Fibroblast of lung (primary cell): ENCODE results near the gene ARID4A. TPM values are rescaled to one million over a fixed set of nuclear protein-coding genes. Genes with fewer than 3 reads are reported as not detected.

Experiments
- DNase-seq, 2 donors: peaks; one replicate each; pipeline versions ENCODE4 v3.0.0 to v3.0.0-alpha.2; 2010; ENCODE audit warnings: low read depth in 2 of 2
- H2AFZ ChIP-seq: 2 replicates; pipeline ENCODE4 v1.5.1; 2012; ENCODE audit warnings: low read length, control low read depth, inconsistent platforms
- H3K27ac ChIP-seq: 2 replicates; pipeline ENCODE4 v1.5.1; 2011; ENCODE audit warnings: low read length, control low read depth; ENCODE audit not compliant: insufficient read depth
- H3K27me3 ChIP-seq: 2 replicates; pipeline ENCODE4 v1.5.1; 2011; ENCODE audit warnings: mild to moderate bottlenecking, low read length; ENCODE audit not compliant: control insufficient read depth, insufficient read depth
- H3K36me3 ChIP-seq: 2 replicates; pipeline ENCODE4 v1.5.1; 2011; ENCODE audit warnings: low read length; ENCODE audit not compliant: control insufficient read depth, insufficient read depth
- H3K4me1 ChIP-seq: 2 replicates; pipeline ENCODE4 v1.5.1; 2011; ENCODE audit warnings: low read length; ENCODE audit not compliant: control insufficient read depth, insufficient read depth; ENCODE audit errors: extremely low read depth
- H3K4me2 ChIP-seq: 2 replicates; pipeline ENCODE4 v1.5.1; 2011; ENCODE audit warnings: low read length, control low read depth; ENCODE audit not compliant: insufficient read depth; ENCODE audit errors: extremely low read depth
- H3K4me3 ChIP-seq, 4 experiments: fragments of 200-600 bp in 1 of 4; sonication (generic) in 1 of 4; replicated peaks in 1 of 4; 2 replicates each; pipeline ENCODE4 v1.5.1; 2011 to 2016; ENCODE audit warnings: low read length in 4 of 4, low read depth in 3 of 4, mild to moderate bottlenecking in 3 of 4, control low read depth in 2 of 4, inconsistent platforms in 1 of 4, mixed read lengths in 1 of 4; ENCODE audit not compliant: insufficient read depth in 1 of 4; ENCODE audit errors: control extremely low read depth in 1 of 4
- H3K79me2 ChIP-seq: 2 replicates; pipeline ENCODE4 v1.5.1; 2012; ENCODE audit warnings: mild to moderate bottlenecking, low read length, inconsistent platforms; ENCODE audit not compliant: control insufficient read depth, insufficient read depth
- H3K9ac ChIP-seq: 2 replicates; pipeline ENCODE4 v1.5.1; 2011; ENCODE audit warnings: mild to moderate bottlenecking, low read length, control low read depth; ENCODE audit not compliant: insufficient read depth
- H3K9me3 ChIP-seq: 2 replicates; pipeline ENCODE4 v1.5.1; 2012; ENCODE audit warnings: low read depth, low read length; ENCODE audit not compliant: control insufficient read depth, insufficient read depth
- H4K20me1 ChIP-seq: 2 replicates; pipeline ENCODE4 v1.5.1; 2011; ENCODE audit warnings: low read length; ENCODE audit not compliant: control insufficient read depth, insufficient read depth; ENCODE audit errors: extremely low read depth
- EZH2 ChIP-seq: IDR thresholded peaks from 2 replicates; pipeline ENCODE4 v1.5.1; 2012; ENCODE audit warnings: low read length, control low read depth, mild to moderate bottlenecking; ENCODE audit errors: missing control alignments
- polyA plus RNA-seq, 2 donors: library from polyadenylated mRNA; depleted of rRNA in 1 of 2; stranded (reverse) in 1 of 2; unstranded in 1 of 2; fragments of >200 nt; gene quantifications; 2 replicates each; pipeline ENCODE4 v1.2.1, GENCODE V29; 2011 to 2012; ENCODE audit warnings: missing spikeins in 1 of 2
- total RNA-seq: library from RNA; depleted of rRNA; stranded (reverse); fragments of >200 nt; gene quantifications from 2 replicates; pipeline ENCODE4 v1.2.1, GENCODE V29; 2014
- TF ChIP-seq, protein P1 (sequence below), 2 donors: IDR thresholded peaks in 1 of 2; conservative IDR thresholded peaks in 1 of 2; 1 replicate in 1 of 2; 2 replicates in 1 of 2; pipeline ENCODE4 v1.5.1; 2011 to 2012; ENCODE audit warnings: low read length in 2 of 2, control low read depth in 1 of 2, inconsistent platforms in 1 of 2, low read depth in 1 of 2, mild to moderate bottlenecking in 1 of 2

Gene ARID4A
- total and polyA plus RNA-seq, 2 donors (not counting 1 experiment from before 2014, with no cell fraction given) = 12.1 to 12.2 TPM

DNA sequence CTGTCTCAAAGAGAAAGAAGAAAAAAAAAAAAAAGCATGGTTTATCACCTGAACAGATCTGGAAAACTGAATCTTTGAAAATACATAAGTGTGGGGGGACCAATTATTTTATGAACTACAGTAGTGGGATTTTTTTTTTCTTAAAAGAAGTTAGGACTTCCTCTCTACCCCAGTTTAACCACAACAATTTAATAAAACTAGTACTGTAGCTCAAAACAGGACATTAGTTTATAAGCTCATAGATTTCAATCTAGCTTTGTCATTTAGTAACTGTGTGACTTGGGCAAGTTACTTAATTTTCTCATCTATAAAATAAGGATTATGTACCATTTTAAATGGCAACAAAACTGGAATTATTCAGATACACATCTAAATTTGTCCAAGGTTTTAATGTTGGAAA lies 23.5 kb upstream of the ARID4A start:
- no peaks in the 10 kb centered on the region for H3K9me3 ChIP-seq
- H3K4me3 ChIP-seq = no peak overlapping the region
- H3K36me3 ChIP-seq = peaks cover 4% of the 10 kb centered on the region
- no peak for DNase-seq
- H3K9ac ChIP-seq = no peak overlapping the region
- no peaks in the 10 kb centered on the region for H3K4me1 ChIP-seq
- H3K4me2 ChIP-seq = no peak overlapping the region
- peaks cover 50% of the 10 kb centered on the region for H3K79me2 ChIP-seq
- no peaks in the 10 kb centered on the region for H4K20me1 ChIP-seq
- no peaks in the 10 kb centered on the region for H3K27me3 ChIP-seq
- TF ChIP-seq EZH2 = no peak
- TF ChIP-seq, protein P1, sequence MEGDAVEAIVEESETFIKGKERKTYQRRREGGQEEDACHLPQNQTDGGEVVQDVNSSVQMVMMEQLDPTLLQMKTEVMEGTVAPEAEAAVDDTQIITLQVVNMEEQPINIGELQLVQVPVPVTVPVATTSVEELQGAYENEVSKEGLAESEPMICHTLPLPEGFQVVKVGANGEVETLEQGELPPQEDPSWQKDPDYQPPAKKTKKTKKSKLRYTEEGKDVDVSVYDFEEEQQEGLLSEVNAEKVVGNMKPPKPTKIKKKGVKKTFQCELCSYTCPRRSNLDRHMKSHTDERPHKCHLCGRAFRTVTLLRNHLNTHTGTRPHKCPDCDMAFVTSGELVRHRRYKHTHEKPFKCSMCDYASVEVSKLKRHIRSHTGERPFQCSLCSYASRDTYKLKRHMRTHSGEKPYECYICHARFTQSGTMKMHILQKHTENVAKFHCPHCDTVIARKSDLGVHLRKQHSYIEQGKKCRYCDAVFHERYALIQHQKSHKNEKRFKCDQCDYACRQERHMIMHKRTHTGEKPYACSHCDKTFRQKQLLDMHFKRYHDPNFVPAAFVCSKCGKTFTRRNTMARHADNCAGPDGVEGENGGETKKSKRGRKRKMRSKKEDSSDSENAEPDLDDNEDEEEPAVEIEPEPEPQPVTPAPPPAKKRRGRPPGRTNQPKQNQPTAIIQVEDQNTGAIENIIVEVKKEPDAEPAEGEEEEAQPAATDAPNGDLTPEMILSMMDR (conservative IDR thresholded peaks at IDR 0.05 in 1 of 2, IDR thresholded peaks at IDR 0.05 in 1 of 2; ENCODE audit: low read depth in 1 of 2, low read length in 2 of 2) = no peak
- no peak overlapping the region for H3K27ac ChIP-seq
- no peak overlapping the region for H2AFZ ChIP-seq

- no peak for DNase-seq
- TF ChIP-seq, protein P1 (conservative IDR thresholded peaks at IDR 0.05 in 1 of 2, IDR thresholded peaks at IDR 0.05 in 1 of 2; ENCODE audit: low read depth in 1 of 2, low read length in 2 of 2) = no peak
- no peak for TF ChIP-seq EZH2
- H3K27me3 ChIP-seq = no peaks in the 10 kb centered on the region
- peaks cover 1% of the 10 kb centered on the region for H3K36me3 ChIP-seq
- no peaks in the 10 kb centered on the region for H4K20me1 ChIP-seq
- H2AFZ ChIP-seq = no peak overlapping the region
- no peak overlapping the region for H3K4me3 ChIP-seq
- H3K79me2 ChIP-seq = peaks cover 54% of the 10 kb centered on the region
- no peak overlapping the region for H3K4me2 ChIP-seq
- H3K4me1 ChIP-seq = no peaks in the 10 kb centered on the region
- H3K9ac ChIP-seq = no peak overlapping the region
- H3K27ac ChIP-seq = no peak overlapping the region
- no peaks in the 10 kb centered on the region for H3K9me3 ChIP-seq
These were observed 22.7 kb upstream of the ARID4A start for GRCh38 chr14:58275527-58276190.

- Histone ChIP-seq H2AFZ (no peak overlapping the region), H3K4me1 (no peaks in the 10 kb centered on the region), H3K9ac (no peak overlapping the region), H3K9me3 (no peaks in the 10 kb centered on the region), H3K4me3 (no peak overlapping the region), H3K36me3 (peaks cover 1% of the 10 kb centered on the region), H3K4me2 (no peak overlapping the region), H3K79me2 (peaks cover 54% of the 10 kb centered on the region), H4K20me1 (no peaks in the 10 kb centered on the region), H3K27me3 (no peaks in the 10 kb centered on the region), H3K27ac (no peak overlapping the region)
- no peak for TF ChIP-seq EZH2
- TF ChIP-seq, protein P1 (conservative IDR thresholded peaks at IDR 0.05 in 1 of 2, IDR thresholded peaks at IDR 0.05 in 1 of 2; ENCODE audit: low read depth in 1 of 2, low read length in 2 of 2) = no peak
- no peak for DNase-seq
These were observed 22.1 kb upstream of the ARID4A start for GRCh38 chr14:58276208-58276607.
